Stimulated activated naive CD8-positive, alpha-beta T cell treated with anti-CD3 and anti-CD28 coated beads, Interleukin-15, Interleukin-2, amounts not matched to agents 100 U/mL and 50 U/mL, for 24 hours (primary cell): Measurements from ENCODE around the gene NCKAP5L.
A peak's percentile ranks its signal among the peaks of the same experiment; 100 is the strongest.
"Not testable (repeated sequence)": the region's sequence is repeated elsewhere in the genome, so short reads cannot be mapped to it uniquely, and the experiment has no call there.

ENCODE experiments used
- ATAC-seq: fragments of 150-1000 bp; cut with Tn5 transposase; one replicate; pipeline ENCODE4 v1.10.0; 2021
- DNase-seq: peaks from one replicate; pipeline ENCODE4 v3.0.0; 2021

NCKAP5L gene

GRCh38 chr12:49828133-49829091 is at the start of gene NCKAP5L:
TSS of gene NCKAP5L (minus strand) at chr12:49828413. CDS start at chr12:49804044, 24,369 bp downstream.
- peak; percentile 97 for ATAC-seq
- DNase-seq: peak; percentile 96

- ATAC-seq (no peak), DNase-seq (no peak)
These were observed 48.9 kb upstream of the NCKAP5L start for GRCh38 chr12:49877066-49877465.

- ATAC-seq (no peak), DNase-seq (no peak)
These were observed 47.9 kb upstream of the NCKAP5L start for GRCh38 chr12:49876070-49876469.

- ATAC-seq: no peak
These were observed 47.0 kb upstream of the NCKAP5L start for GRCh38 chr12:49875115-49875720.

GRCh38 chr12:49874142-49874897 is 46.1 kb upstream of the NCKAP5L start:
- no peak for DNase-seq
- ATAC-seq: no peak

More at GRCh38 chr12:49875115-49875720, 47.0 kb upstream of the NCKAP5L start:
- no peak for DNase-seq

GRCh38 chr12:49873361-49873934 is 45.2 kb upstream of the NCKAP5L start:
- DNase-seq (no peak), ATAC-seq (no peak)

GRCh38 chr12:49872781-49873181 is 44.6 kb upstream of the NCKAP5L start:
- no peak for DNase-seq

GRCh38 chr12:49872381-49872780 is 44.2 kb upstream of the NCKAP5L start:
- no peak for DNase-seq
- no peak for ATAC-seq

More at GRCh38 chr12:49872781-49873181, 44.6 kb upstream of the NCKAP5L start:
- ATAC-seq: no peak

- DNase-seq, ATAC-seq: not testable (repeated sequence)
These were observed 43.6 kb upstream of the NCKAP5L start for GRCh38 chr12:49871811-49872251.

- DNase-seq: no peak
- no peak for ATAC-seq
These were observed 43.0 kb upstream of the NCKAP5L start for GRCh38 chr12:49871263-49871561.

GRCh38 chr12:49870501-49871262 is 42.5 kb upstream of the NCKAP5L start:
- no peak for ATAC-seq

GRCh38 chr12:49869816-49870500 is 41.7 kb upstream of the NCKAP5L start:
- no peak for ATAC-seq

More at GRCh38 chr12:49870501-49871262, 42.5 kb upstream of the NCKAP5L start:
- DNase-seq: no peak

GRCh38 chr12:49868952-49869815 is 41.0 kb upstream of the NCKAP5L start:
- no peak for ATAC-seq
- no peak for DNase-seq

More at GRCh38 chr12:49869816-49870500, 41.7 kb upstream of the NCKAP5L start:
- no peak for DNase-seq

GRCh38 chr12:49868449-49868848 is 40.2 kb upstream of the NCKAP5L start:
- no peak for ATAC-seq
- DNase-seq: no peak

- ATAC-seq (no peak), DNase-seq (no peak)
These were observed 39.5 kb upstream of the NCKAP5L start for GRCh38 chr12:49867570-49868341.

- DNase-seq (peak; percentile 82), ATAC-seq (peak; percentile 78)
These were observed 38.8 kb upstream of the NCKAP5L start for GRCh38 chr12:49866859-49867569.

- DNase-seq (no peak), ATAC-seq (no peak)
These were observed 37.5 kb upstream of the NCKAP5L start for GRCh38 chr12:49865782-49866135.

GRCh38 chr12:49865109-49865781 is 37.0 kb upstream of the NCKAP5L start:
- DNase-seq: no peak
- no peak for ATAC-seq
